Measurements from ENCODE around the gene A1BG.
A peak's percentile ranks its signal among the peaks of the same experiment; 100 is the strongest.
"Not testable (repeated sequence)": the region's sequence is repeated elsewhere in the genome, so short reads cannot be mapped to it uniquely, and the experiment has no call there.

A1BG gene

GRCh38 chr19:58356766-58357480 lies 3.6 kb upstream of the A1BG start:
- Mint-ChIP-seq H3K27ac (peak overlapping the region; percentile 81), H3K4me1 (peaks cover 15 to 32% of the 10 kb centered on the region in 2 donors), H3K27me3 (peaks cover 0 to 12% of the 10 kb centered on the region in 2 donors), H3K36me3 (peaks cover 19 to 33% of the 10 kb centered on the region in 2 donors), H3K9me3 (no peaks in the 10 kb centered on the region), H3K4me3 (peak overlapping the region; percentile 48 to 71)
- ATAC-seq (replicated peaks) (peak; percentile 5 to 15), DNase-seq (no peak)

- ATAC-seq (replicated peaks) (peak; percentile 68 to 73), DNase-seq (no peak)
Measured at GRCh38 chr19:58355908-58356765, 2.8 kb upstream of the A1BG start.

GRCh38 chr19:58355215-58355796 lies 2.0 kb upstream of the A1BG start:
- Mint-ChIP-seq H3K36me3 (peaks cover 30 to 43% of the 10 kb centered on the region in 2 donors), H3K27ac (no peak overlapping the region), H3K4me3 (peak overlapping the region in 1 of 2 donors; percentile 10), H3K4me1 (peaks cover 12 to 34% of the 10 kb centered on the region in 2 donors), H3K9me3 (no peaks in the 10 kb centered on the region), H3K27me3 (peaks cover 0 to 12% of the 10 kb centered on the region in 2 donors)
- no peak for DNase-seq
- no peak for ATAC-seq (replicated peaks)

More at GRCh38 chr19:58355908-58356765, 2.8 kb upstream of the A1BG start:
- peaks cover 26 to 36% of the 10 kb centered on the region in 2 donors for H3K36me3 Mint-ChIP-seq
- peaks cover 0 to 12% of the 10 kb centered on the region in 2 donors for H3K27me3 Mint-ChIP-seq
- peak overlapping the region; percentile 48 to 71 for H3K4me3 Mint-ChIP-seq
- H3K4me1 Mint-ChIP-seq: peaks cover 14 to 30% of the 10 kb centered on the region in 2 donors
- peak overlapping the region; percentile 83 for H3K27ac Mint-ChIP-seq
- no peaks in the 10 kb centered on the region for H3K9me3 Mint-ChIP-seq

GRCh38 chr19:58354478-58355030 lies 1.3 kb upstream of the A1BG start:
- Mint-ChIP-seq H3K27me3 (peaks cover 0 to 12% of the 10 kb centered on the region in 2 donors), H3K4me1 (peaks cover 14 to 41% of the 10 kb centered on the region in 2 donors), H3K27ac (peak overlapping the region; percentile 14), H3K9me3 (no peaks in the 10 kb centered on the region), H3K36me3 (peaks cover 33 to 46% of the 10 kb centered on the region in 2 donors), H3K4me3 (no peak overlapping the region)
- DNase-seq (no peak), ATAC-seq (replicated peaks) (no peak)

GRCh38 chr19:58353717-58354477 lies 605 bp upstream of the A1BG start:
- ATAC-seq (replicated peaks): no peak
- H3K27ac Mint-ChIP-seq: peak overlapping the region; percentile 14
- H3K4me1 Mint-ChIP-seq: peaks cover 17 to 45% of the 10 kb centered on the region in 2 donors
- no peak for DNase-seq
- H3K36me3 Mint-ChIP-seq: peaks cover 36 to 47% of the 10 kb centered on the region in 2 donors
- peaks cover 0 to 12% of the 10 kb centered on the region in 2 donors for H3K27me3 Mint-ChIP-seq
- no peak overlapping the region for H3K4me3 Mint-ChIP-seq
- no peaks in the 10 kb centered on the region for H3K9me3 Mint-ChIP-seq

- H3K27me3 Mint-ChIP-seq: no peaks in the 10 kb centered on the region
- DNase-seq: no peak
- H3K4me1 Mint-ChIP-seq: peaks cover 16 to 45% of the 10 kb centered on the region in 2 donors
- no peaks in the 10 kb centered on the region for H3K9me3 Mint-ChIP-seq
- H3K4me3 Mint-ChIP-seq: no peak overlapping the region
- ATAC-seq (replicated peaks): no peak
- H3K27ac Mint-ChIP-seq: no peak overlapping the region
- peaks cover 35 to 39% of the 10 kb centered on the region in 2 donors for H3K36me3 Mint-ChIP-seq
Measured at GRCh38 chr19:58351990-58352755, 1.1 kb downstream of the A1BG start.

GRCh38 chr19:58351558-58351878 lies 1.8 kb downstream of the A1BG start:
- Mint-ChIP-seq H3K27ac (no peak overlapping the region), H3K4me1 (peaks cover 17 to 44% of the 10 kb centered on the region in 2 donors), H3K4me3 (no peak overlapping the region), H3K36me3 (peaks cover 35 to 39% of the 10 kb centered on the region in 2 donors), H3K27me3 (no peaks in the 10 kb centered on the region), H3K9me3 (no peaks in the 10 kb centered on the region)
- no peak for ATAC-seq (replicated peaks)
- no peak for DNase-seq

- H3K9me3 Mint-ChIP-seq: no peaks in the 10 kb centered on the region
- peaks cover 35 to 39% of the 10 kb centered on the region in 2 donors for H3K36me3 Mint-ChIP-seq
- no peak overlapping the region for H3K27ac Mint-ChIP-seq
- DNase-seq (no peak), ATAC-seq (replicated peaks) (no peak)
- H3K4me1 Mint-ChIP-seq: peaks cover 16 to 44% of the 10 kb centered on the region in 2 donors
- H3K27me3 Mint-ChIP-seq: no peaks in the 10 kb centered on the region
- peak overlapping the region in 1 of 2 donors; percentile 32 for H3K4me3 Mint-ChIP-seq
Measured at GRCh38 chr19:58350871-58351557, 2.3 kb downstream of the A1BG start.

- H3K36me3 Mint-ChIP-seq: peaks cover 37 to 43% of the 10 kb centered on the region in 2 donors
- ATAC-seq (replicated peaks): no peak
- H3K4me1 Mint-ChIP-seq: peaks cover 20 to 48% of the 10 kb centered on the region in 2 donors
- H3K27me3 Mint-ChIP-seq: no peaks in the 10 kb centered on the region
- no peaks in the 10 kb centered on the region for H3K9me3 Mint-ChIP-seq
- no peak overlapping the region for H3K27ac Mint-ChIP-seq
- H3K4me3 Mint-ChIP-seq: peak overlapping the region; percentile 61 to 73
- no peak for DNase-seq
Measured at GRCh38 chr19:58350001-58350861, 3.1 kb downstream of the A1BG start.

GRCh38 chr19:58349590-58349989 lies 3.7 kb downstream of the A1BG start:
- no peak for DNase-seq
- Mint-ChIP-seq H3K36me3 (peaks cover 37 to 42% of the 10 kb centered on the region in 2 donors), H3K4me3 (peak overlapping the region; percentile 61 to 73)

GRCh38 chr19:58348080-58348479 lies 5.2 kb downstream of the A1BG start:
- H3K4me1 Mint-ChIP-seq: peaks cover 20 to 48% of the 10 kb centered on the region in 2 donors
- peak; percentile 5 to 10 for ATAC-seq (replicated peaks)
- peaks cover 33 to 35% of the 10 kb centered on the region in 2 donors for H3K36me3 Mint-ChIP-seq
- H3K27me3 Mint-ChIP-seq, DNase-seq, H3K9me3 Mint-ChIP-seq: not testable (repeated sequence)
- peak overlapping the region; percentile 91 to 99 for H3K4me3 Mint-ChIP-seq
- H3K27ac Mint-ChIP-seq: peak overlapping the region; percentile 96

More at GRCh38 chr19:58349590-58349989, 3.7 kb downstream of the A1BG start:
- H3K27me3 Mint-ChIP-seq: no peaks in the 10 kb centered on the region
- H3K27ac Mint-ChIP-seq: peak overlapping the region; percentile 52
- no peaks in the 10 kb centered on the region for H3K9me3 Mint-ChIP-seq
- no peak for ATAC-seq (replicated peaks)
- peaks cover 20 to 48% of the 10 kb centered on the region in 2 donors for H3K4me1 Mint-ChIP-seq

Data from stimulated activated naive B cell treated with anti-CD40 and anti-IgM and Interleukin-4, amounts not matched to agents 10 μg/mL and 1 μg/mL and 100 μg/mL, for 72 hours (primary cell).